Spleen (tissue), 7 donors: Measurements from ENCODE around the gene WBP1L.

Experiments
- POLR2A ChIP-seq, 3 donors: fragments of 450-650 bp; IDR thresholded peaks; one replicate each; pipeline ENCODE4 v1.5.1; 2017; ENCODE audit warnings: antibody characterized with exemption in 3 of 3, mild to moderate bottlenecking in 1 of 3
- TF ChIP-seq, protein P1 (sequence below), 11 experiments: fragments of 200-600 bp in 7 of 11; fragments of 450-650 bp in 4 of 11; sonication (generic) in 4 of 11; IDR thresholded peaks in 8 of 11; conservative IDR thresholded peaks in 3 of 11; 1 replicate in 7 of 11; 2 replicates in 4 of 11; pipeline versions ENCODE4 v1.4.0 to v1.8.0; 2016 to 2021; ENCODE audit warnings: antibody characterized with exemption in 11 of 11, inconsistent platforms in 4 of 11, mild to moderate bottlenecking in 1 of 11
- donor health status: DM: no; HTN: no; CAD: no; lungs with moderate emphysema.
- donor health status: DM: no; HTN: no; CAD: no.
- donor health status: DM: no; HTN: no; CAD: no.

DNA sequence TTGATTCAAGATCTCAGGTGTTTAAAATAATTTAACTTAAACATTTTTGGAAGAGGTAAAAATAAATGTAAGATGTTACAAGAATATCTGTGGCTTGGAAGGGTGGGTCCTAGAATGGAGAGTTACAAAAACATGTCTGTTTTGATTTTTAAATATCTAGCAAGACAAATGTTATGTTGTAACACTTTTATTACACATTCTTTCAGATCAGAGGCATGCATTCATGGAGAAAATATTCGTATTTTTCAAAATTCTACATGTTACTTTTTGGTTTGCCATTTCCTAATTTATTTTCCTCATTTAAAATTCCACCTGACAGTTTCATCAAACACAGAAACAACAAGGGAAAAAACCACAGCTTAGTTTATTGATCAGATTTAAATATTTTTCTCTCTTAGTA is 10.0 kb downstream of the WBP1L start:
- TF ChIP-seq POLR2A (IDR thresholded peaks at IDR 0.05), result no peak
- TF ChIP-seq, protein P1, sequence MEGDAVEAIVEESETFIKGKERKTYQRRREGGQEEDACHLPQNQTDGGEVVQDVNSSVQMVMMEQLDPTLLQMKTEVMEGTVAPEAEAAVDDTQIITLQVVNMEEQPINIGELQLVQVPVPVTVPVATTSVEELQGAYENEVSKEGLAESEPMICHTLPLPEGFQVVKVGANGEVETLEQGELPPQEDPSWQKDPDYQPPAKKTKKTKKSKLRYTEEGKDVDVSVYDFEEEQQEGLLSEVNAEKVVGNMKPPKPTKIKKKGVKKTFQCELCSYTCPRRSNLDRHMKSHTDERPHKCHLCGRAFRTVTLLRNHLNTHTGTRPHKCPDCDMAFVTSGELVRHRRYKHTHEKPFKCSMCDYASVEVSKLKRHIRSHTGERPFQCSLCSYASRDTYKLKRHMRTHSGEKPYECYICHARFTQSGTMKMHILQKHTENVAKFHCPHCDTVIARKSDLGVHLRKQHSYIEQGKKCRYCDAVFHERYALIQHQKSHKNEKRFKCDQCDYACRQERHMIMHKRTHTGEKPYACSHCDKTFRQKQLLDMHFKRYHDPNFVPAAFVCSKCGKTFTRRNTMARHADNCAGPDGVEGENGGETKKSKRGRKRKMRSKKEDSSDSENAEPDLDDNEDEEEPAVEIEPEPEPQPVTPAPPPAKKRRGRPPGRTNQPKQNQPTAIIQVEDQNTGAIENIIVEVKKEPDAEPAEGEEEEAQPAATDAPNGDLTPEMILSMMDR (IDR thresholded peaks at IDR 0.05 in 8 of 11, conservative IDR thresholded peaks at IDR 0.05 in 3 of 11), result no peak
